KOPT-K1 (cell line): ENCODE results near the gene SNX2.

Source experiments
- H3K27ac ChIP-seq: fragments of 200-600 bp; sonication (generic); 2 replicates; pipeline ENCODE4 v1.5.1; 2016; ENCODE audit warnings: antibody characterized with exemption, mild to moderate bottlenecking, low read depth, low read length; ENCODE audit not compliant: poor library complexity, severe bottlenecking
- H3K36me3 ChIP-seq: fragments of 200-600 bp; sonication (generic); 2 replicates; pipeline ENCODE4 v1.5.1; 2017; ENCODE audit warnings: antibody characterized with exemption, mild to moderate bottlenecking, low read length, moderate library complexity; ENCODE audit not compliant: insufficient read depth
- H3K9me3 ChIP-seq: fragments of 200-600 bp; sonication (generic); 2 replicates; pipeline ENCODE4 v1.5.1; 2017; ENCODE audit warnings: antibody characterized with exemption, low read length, mild to moderate bottlenecking; ENCODE audit not compliant: insufficient read depth, poor library complexity, severe bottlenecking

The SNX2 gene

GRCh38 chr5:122774861-122775549, at the start of gene SNX2:
TSS of gene SNX2 (plus strand) at chr5:122775080. CDS start at chr5:122775104, 24 bp downstream.
- Histone ChIP-seq H3K9me3 (no peaks in the 10 kb centered on the region), H3K27ac (peak within 1 kb of the TSS; percentile 69), H3K36me3 (no peaks in the 10 kb centered on the region)

- Histone ChIP-seq H3K36me3 (no peaks in the 10 kb centered on the region), H3K9me3 (no peaks in the 10 kb centered on the region), H3K27ac (no peak overlapping the region)
These were observed 47.8 kb upstream of the SNX2 start for GRCh38 chr5:122727112-122727541.

GRCh38 chr5:122730037-122730436, 44.8 kb upstream of the SNX2 start:
- H3K36me3 ChIP-seq: no peaks in the 10 kb centered on the region
- H3K9me3 ChIP-seq: no peaks in the 10 kb centered on the region
- H3K27ac ChIP-seq: no peak overlapping the region

GRCh38 chr5:122730456-122730855, 44.4 kb upstream of the SNX2 start:
- Histone ChIP-seq H3K36me3 (no peaks in the 10 kb centered on the region), H3K27ac (no peak overlapping the region), H3K9me3 (no peaks in the 10 kb centered on the region)

GRCh38 chr5:122736086-122736845, 38.6 kb upstream of the SNX2 start:
- no peaks in the 10 kb centered on the region for H3K36me3 ChIP-seq
- H3K27ac ChIP-seq: no peak overlapping the region
- H3K9me3 ChIP-seq: no peaks in the 10 kb centered on the region

- no peaks in the 10 kb centered on the region for H3K36me3 ChIP-seq
- H3K9me3 ChIP-seq: no peaks in the 10 kb centered on the region
- H3K27ac ChIP-seq: no peak overlapping the region
These were observed 36.8 kb upstream of the SNX2 start for GRCh38 chr5:122738088-122738487.

- Histone ChIP-seq H3K36me3 (no peaks in the 10 kb centered on the region), H3K27ac (no peak overlapping the region)
These were observed 33.2 kb upstream of the SNX2 start for GRCh38 chr5:122741681-122742080.

GRCh38 chr5:122743261-122743660, 31.6 kb upstream of the SNX2 start:
- Histone ChIP-seq H3K9me3 (no peaks in the 10 kb centered on the region), H3K36me3 (no peaks in the 10 kb centered on the region), H3K27ac (no peak overlapping the region)

More at GRCh38 chr5:122741681-122742080, 33.2 kb upstream of the SNX2 start:
- no peaks in the 10 kb centered on the region for H3K9me3 ChIP-seq

GRCh38 chr5:122745597-122745996, 29.3 kb upstream of the SNX2 start:
- H3K36me3 ChIP-seq: no peaks in the 10 kb centered on the region
- H3K9me3 ChIP-seq: no peaks in the 10 kb centered on the region
- H3K27ac ChIP-seq: no peak overlapping the region

- Histone ChIP-seq H3K36me3 (no peaks in the 10 kb centered on the region), H3K27ac (no peak overlapping the region), H3K9me3 (no peaks in the 10 kb centered on the region)
These were observed 25.0 kb upstream of the SNX2 start for GRCh38 chr5:122749886-122750285.

- Histone ChIP-seq H3K27ac (no peak overlapping the region), H3K36me3 (no peaks in the 10 kb centered on the region), H3K9me3 (no peaks in the 10 kb centered on the region)
These were observed 23.5 kb upstream of the SNX2 start for GRCh38 chr5:122751293-122751782.

GRCh38 chr5:122753500-122753899, 21.4 kb upstream of the SNX2 start:
- Histone ChIP-seq H3K9me3 (no peaks in the 10 kb centered on the region), H3K27ac (no peak overlapping the region), H3K36me3 (no peaks in the 10 kb centered on the region)

GRCh38 chr5:122755783-122756182, 19.1 kb upstream of the SNX2 start:
- H3K9me3 ChIP-seq: no peaks in the 10 kb centered on the region
- no peak overlapping the region for H3K27ac ChIP-seq
- no peaks in the 10 kb centered on the region for H3K36me3 ChIP-seq

GRCh38 chr5:122756264-122756911, 18.5 kb upstream of the SNX2 start:
- H3K36me3 ChIP-seq: no peaks in the 10 kb centered on the region
- no peaks in the 10 kb centered on the region for H3K9me3 ChIP-seq
- no peak overlapping the region for H3K27ac ChIP-seq

GRCh38 chr5:122757285-122757684, 17.6 kb upstream of the SNX2 start:
- H3K9me3 ChIP-seq: no peaks in the 10 kb centered on the region
- no peaks in the 10 kb centered on the region for H3K36me3 ChIP-seq
- H3K27ac ChIP-seq: no peak overlapping the region
